HL-60 (cell line): Measurements from ENCODE around the gene JMJD1C.

Experiments used
- DNase-seq, 2 experiments: peaks; one replicate each; pipeline ENCODE4 v3.0.0-alpha.2; 2010 to 2020; ENCODE audit warnings: low read depth in 1 of 2, low spot score in 1 of 2
- H3K27ac ChIP-seq: fragments of 250-450 bp; sonication (Bioruptor Pico); replicated peaks from 2 replicates; pipeline ENCODE4 v1.5.1; 2020; ENCODE audit warnings: mild to moderate bottlenecking, moderate library complexity
- H3K27me3 ChIP-seq: fragments of 250-450 bp; sonication (Bioruptor Pico); 2 replicates; pipeline ENCODE4 v1.5.1; 2021; ENCODE audit warnings: mild to moderate bottlenecking, moderate library complexity; ENCODE audit not compliant: insufficient read depth, poor library complexity, severe bottlenecking
- H3K4me3 ChIP-seq: replicated peaks from 2 replicates; pipeline ENCODE4 v1.5.1; 2011; ENCODE audit warnings: mild to moderate bottlenecking, control low read depth, low read length; ENCODE audit not compliant: insufficient read depth
- GABPA ChIP-seq: IDR thresholded peaks from 2 replicates; pipeline ENCODE4 v1.6.1; 2012; ENCODE audit warnings: low read depth
- POLR2AphosphoS5 ChIP-seq: IDR thresholded peaks from 2 replicates; pipeline ENCODE4 v1.6.1; 2012; ENCODE audit warnings: low read depth
- REST ChIP-seq: IDR thresholded peaks from 2 replicates; pipeline ENCODE4 v1.6.1; 2012; ENCODE audit warnings: low read depth; ENCODE audit not compliant: insufficient replicate concordance
- SPI1 ChIP-seq: IDR thresholded peaks from 2 replicates; pipeline ENCODE4 v1.6.1; 2012; ENCODE audit warnings: low read depth, mild to moderate bottlenecking, borderline replicate concordance
- TF ChIP-seq, protein P1 (sequence below): IDR thresholded peaks from one replicate; pipeline ENCODE4 v1.5.1; 2011; ENCODE audit warnings: low read length, control low read depth, inconsistent platforms; ENCODE audit not compliant: insufficient read depth

The JMJD1C gene

GRCh38 chr10:63364918-63365317 is 100.9 kb downstream of the JMJD1C start:
- Histone ChIP-seq H3K27ac (no peak overlapping the region), H3K27me3 (no peaks in the 10 kb centered on the region), H3K4me3 (no peak overlapping the region)
- TF ChIP-seq GABPA = no peak
- DNase-seq = no peak

GRCh38 chr10:63363951-63364350 is 101.8 kb downstream of the JMJD1C start:
- TF ChIP-seq REST (no peak), GABPA (no peak), POLR2AphosphoS5 (no peak), SPI1 (no peak)
- TF ChIP-seq, protein P1, sequence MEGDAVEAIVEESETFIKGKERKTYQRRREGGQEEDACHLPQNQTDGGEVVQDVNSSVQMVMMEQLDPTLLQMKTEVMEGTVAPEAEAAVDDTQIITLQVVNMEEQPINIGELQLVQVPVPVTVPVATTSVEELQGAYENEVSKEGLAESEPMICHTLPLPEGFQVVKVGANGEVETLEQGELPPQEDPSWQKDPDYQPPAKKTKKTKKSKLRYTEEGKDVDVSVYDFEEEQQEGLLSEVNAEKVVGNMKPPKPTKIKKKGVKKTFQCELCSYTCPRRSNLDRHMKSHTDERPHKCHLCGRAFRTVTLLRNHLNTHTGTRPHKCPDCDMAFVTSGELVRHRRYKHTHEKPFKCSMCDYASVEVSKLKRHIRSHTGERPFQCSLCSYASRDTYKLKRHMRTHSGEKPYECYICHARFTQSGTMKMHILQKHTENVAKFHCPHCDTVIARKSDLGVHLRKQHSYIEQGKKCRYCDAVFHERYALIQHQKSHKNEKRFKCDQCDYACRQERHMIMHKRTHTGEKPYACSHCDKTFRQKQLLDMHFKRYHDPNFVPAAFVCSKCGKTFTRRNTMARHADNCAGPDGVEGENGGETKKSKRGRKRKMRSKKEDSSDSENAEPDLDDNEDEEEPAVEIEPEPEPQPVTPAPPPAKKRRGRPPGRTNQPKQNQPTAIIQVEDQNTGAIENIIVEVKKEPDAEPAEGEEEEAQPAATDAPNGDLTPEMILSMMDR = no peak
- Histone ChIP-seq H3K27ac (no peak overlapping the region), H3K27me3 (no peaks in the 10 kb centered on the region), H3K4me3 (no peak overlapping the region)
- DNase-seq = no peak

DNA sequence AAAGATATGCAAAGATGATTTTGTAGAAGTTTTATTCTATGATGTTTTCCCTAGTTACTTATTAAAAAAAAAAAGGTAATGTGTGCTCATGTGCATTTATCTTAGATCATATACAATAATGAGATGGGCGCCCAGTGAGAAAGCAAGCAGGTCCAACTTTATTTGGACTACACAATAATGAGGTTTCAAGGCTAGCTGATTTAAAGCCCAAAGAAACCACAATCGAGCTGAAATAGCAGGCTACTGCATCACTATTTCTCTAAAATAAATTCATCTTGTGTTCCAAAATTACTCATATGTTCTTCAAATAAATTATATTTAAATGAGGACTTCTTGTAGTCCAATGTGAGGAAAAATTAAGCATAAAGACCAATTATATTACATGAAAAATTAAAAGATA is 110.1 kb downstream of the JMJD1C start:
- TF ChIP-seq, protein P1 = no peak
- TF ChIP-seq GABPA = no peak
- no peak for TF ChIP-seq SPI1
- no peak for TF ChIP-seq REST
- TF ChIP-seq POLR2AphosphoS5 = no peak
- H3K27ac ChIP-seq = no peak overlapping the region
- H3K4me3 ChIP-seq = no peak overlapping the region
- no peak for DNase-seq
- H3K27me3 ChIP-seq = no peaks in the 10 kb centered on the region

DNA sequence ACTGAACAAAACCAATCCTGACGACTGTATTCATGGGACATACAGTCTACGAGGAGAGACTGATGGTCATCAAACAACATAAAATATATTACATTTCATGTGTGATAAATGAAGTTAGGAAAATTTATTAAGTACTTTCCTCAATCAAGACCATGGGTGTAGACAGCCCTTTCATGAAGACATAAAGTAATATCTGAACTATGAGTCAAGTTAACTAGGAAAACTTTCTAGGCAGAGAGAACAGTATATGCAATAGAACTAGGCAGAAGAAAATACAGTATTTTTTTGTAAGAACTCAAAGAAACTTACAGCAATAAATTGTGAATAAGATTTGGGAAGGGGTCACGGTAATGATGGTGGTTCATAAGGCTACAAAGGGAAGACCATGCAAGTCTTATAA is 112.8 kb downstream of the JMJD1C start:
- no peak overlapping the region for H3K27ac ChIP-seq
- no peak for DNase-seq

DNA sequence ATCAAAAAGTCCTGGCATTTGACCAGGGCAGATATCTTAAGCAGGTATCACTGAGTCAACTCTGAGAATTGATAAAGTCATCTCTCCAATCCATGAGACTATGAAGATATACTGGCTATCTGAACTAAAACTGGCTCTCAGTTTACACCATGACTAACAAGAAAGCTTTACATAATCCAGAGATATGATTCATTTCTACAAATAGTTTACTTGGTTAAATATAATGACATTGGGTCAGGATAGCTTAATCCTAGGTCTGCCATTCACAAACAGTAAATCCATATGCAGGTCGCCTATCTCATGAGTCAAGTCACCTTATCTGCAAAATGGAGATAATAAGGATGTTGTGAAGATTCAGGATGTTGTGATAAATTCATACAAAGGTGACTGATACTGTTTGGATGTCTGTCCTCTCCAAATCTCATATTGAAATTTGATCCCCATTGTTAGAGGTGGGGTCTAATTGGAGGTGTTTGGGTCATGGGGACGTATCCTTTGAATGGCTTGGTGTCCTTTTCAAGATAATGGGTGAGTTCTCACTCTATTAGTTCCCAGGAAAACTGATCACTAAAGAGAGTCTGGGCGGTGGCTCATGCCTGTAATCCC is 117.4 kb downstream of the JMJD1C start:
- DNase-seq = no peak
- no peak overlapping the region for H3K4me3 ChIP-seq
- TF ChIP-seq GABPA (no peak), REST (no peak)
- TF ChIP-seq, protein P1 = no peak
- H3K27ac ChIP-seq = no peak overlapping the region
- no peaks in the 10 kb centered on the region for H3K27me3 ChIP-seq

More for the DNA sequence above, 112.8 kb downstream of the JMJD1C start:
- H3K4me3 ChIP-seq = no peak overlapping the region
- TF ChIP-seq POLR2AphosphoS5 (no peak), SPI1 (no peak)
- no peaks in the 10 kb centered on the region for H3K27me3 ChIP-seq
